Ecto neural progenitor cell (in vitro differentiated cells): ENCODE measurements around the gene CFDP1.

Source experiments
- DNase-seq: peaks from one replicate; pipeline ENCODE4 v3.0.0-alpha.2; 2018; ENCODE audit warnings: low spot score

The CFDP1 gene

DNA sequence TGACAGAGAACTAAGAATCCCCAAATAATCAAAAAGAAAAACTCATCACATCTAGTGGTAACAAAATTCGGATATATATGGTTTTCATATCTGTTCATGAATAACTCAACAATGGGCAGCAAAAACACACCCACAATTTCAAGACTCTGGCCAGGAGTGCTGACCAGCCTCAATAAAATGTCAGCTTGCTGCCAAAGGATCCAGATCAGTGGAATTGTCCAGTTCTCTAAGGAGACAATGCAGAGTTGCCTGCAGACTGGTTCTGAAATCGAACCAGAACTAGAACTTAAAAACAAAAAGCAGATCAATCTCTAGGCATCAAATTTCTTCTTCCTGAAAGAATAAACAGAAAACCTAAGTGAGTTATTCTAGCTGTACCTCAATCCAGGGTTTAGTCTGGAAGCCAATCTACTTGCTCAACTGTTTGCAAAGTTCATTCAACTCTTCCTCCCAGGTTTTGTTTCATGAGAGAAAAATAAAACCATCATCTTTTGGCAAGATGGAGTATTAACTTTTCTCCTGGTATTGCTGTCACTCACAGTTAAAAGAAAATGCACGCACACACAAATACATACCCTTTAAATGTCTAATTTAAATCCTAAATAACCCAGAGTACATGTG, 61.0 kb downstream of the CFDP1 start:
- DNase-seq: no peak

DNA sequence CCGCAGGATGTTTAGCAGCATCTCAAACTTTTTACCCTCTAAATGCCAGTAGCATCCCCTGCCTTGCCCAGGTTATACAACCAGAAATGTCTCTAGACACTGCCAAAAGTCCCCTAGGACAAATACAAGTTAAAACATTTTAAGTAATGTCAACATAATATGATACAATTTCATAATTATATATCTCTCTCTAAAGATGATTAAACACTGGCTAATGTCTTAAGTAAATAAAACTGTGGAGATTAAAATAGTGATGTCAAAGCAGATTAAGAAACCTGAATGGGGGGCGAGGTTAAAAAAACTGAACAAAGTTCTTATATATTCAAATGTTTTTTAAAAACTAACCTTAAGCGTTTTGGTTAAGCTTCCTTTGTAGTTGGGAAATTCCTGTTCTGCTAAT, 62.1 kb downstream of the CFDP1 start:
- no peak for DNase-seq

DNA sequence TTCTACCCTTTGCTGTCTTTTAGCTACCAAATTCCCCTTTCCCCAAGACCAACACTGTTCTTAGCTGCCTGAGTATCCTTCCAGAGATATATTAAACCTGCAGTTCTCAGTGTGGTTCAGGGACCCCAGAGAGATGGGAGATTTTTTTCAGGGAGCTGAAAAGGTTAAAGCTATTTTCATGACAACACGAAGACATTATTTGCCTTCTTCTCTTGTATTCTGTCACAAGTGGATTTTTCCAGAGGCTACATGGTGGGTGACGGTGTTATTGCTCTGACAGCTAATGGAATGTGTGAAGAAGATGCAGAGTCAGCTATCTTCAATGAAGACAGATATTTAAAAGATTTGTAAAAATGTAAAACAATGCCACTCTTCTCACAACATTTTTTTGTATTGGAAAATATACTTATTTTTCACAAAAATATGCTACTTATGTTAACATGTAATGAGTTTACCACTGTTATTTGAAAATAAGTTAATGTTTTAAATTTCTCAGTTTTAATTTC, 69.0 kb downstream of the CFDP1 start:
- DNase-seq: no peak

DNA sequence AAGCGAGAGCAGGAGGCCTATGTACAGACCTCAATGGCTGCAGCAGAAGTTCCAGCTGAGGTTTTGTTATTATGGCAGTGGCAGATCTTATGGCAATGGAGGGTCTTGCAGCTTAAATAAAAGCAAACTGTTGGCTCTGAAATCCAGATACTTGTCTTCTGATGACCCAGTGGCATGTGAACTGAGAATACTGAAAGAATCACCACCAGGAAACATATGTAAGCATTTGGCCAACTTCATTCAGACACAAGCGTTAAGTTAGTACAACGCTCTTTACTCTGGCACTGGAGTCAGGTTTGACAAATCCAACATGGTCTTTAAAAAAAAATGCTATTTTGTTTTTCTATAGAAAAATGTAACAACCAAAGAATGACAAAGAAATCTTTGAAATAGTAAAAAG, 70.5 kb downstream of the CFDP1 start:
- DNase-seq: no peak

DNA sequence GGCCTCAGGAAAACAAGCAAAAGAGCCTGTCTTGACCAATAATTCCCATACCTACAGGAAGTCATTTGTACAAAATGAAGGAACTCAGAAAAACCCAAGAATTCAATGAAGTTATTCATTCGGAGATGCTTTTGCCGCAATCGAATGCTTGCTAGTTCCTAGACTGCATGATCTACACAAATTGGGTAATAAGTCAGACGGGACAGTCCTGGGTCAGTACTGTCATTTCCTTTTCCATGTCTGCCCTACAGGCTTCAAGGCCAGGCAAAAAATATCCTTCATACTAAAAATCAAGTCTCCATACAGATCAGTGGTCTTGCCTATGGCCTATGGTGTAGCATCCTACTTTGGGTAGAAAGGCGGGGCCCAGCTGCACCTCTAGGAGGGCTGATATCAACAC, 71.4 kb downstream of the CFDP1 start:
- no peak for DNase-seq

DNA sequence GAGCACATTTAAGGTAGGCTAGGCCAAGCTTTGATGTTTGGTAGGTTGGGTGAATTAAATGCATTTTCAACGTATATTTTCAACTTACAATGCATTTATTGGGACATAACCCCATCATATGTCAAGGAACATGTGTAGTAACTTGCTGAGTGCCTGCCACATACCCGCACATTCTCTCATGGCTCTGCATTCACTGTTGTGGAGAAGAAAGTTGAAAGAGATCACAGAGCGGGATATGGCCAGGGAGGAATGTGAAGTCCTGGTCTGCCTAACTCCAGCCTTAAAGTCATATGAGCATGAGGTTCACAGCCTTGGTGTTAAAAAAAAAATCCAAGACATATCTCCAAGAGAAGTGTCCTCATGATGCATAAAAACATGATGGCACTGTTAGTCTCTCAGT, 79.1 kb downstream of the CFDP1 start:
- DNase-seq: no peak

DNA sequence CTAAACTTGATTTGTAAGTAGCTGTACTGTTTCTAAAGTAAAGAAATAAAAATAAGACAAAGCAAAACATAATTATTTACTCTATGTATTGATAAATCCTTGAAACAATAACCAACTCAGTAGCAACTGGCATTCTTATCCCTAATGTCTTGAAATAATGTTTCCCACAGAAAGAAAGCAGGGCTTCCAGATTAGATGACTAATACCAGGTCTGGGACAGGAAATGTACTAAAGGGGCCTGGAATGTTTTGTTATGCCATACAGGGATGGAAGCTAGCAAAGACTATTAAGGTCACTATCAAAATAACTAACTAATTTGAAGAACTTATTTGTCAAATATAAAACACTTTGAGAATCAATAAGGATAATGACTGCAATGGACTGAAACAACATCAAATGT, 82.1 kb downstream of the CFDP1 start:
- no peak for DNase-seq

DNA sequence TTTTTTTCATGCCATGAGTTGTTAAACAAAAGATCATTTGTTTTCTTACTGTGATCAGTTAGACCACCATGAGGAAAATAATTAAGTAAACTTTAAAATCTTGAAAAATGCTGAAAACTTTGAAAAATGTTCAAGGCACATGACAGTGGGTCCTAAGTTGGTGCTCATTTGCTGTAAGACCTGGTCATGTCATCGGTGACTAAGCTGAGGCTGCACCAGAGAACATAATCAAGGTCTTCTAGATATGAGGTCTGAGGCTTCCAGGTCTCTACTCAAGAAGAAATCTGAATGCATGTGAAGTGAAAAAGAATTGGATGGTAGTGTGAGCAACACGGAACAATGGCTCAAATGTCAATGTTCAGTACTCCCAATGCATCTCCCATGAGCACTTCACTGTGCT, 87.6 kb downstream of the CFDP1 start:
- no peak for DNase-seq

DNA sequence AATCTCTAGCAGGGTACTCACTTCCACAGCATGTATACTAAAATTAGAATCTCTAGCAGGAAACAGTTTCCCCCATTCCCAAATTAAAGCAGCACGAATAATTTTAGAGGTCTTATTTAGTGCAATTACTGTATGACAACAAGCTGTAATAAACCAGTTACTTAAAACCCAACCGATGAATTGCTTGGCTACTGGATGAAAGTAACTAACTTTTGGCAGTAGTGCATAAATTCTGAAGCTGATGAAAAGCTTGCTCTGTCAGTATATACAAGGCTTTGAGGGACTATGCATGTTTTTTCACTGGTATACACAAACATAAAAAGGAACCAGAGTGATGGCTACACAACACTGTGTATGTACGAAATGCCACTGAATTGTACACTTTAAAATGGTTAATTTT, 89.4 kb downstream of the CFDP1 start:
- no peak for DNase-seq

DNA sequence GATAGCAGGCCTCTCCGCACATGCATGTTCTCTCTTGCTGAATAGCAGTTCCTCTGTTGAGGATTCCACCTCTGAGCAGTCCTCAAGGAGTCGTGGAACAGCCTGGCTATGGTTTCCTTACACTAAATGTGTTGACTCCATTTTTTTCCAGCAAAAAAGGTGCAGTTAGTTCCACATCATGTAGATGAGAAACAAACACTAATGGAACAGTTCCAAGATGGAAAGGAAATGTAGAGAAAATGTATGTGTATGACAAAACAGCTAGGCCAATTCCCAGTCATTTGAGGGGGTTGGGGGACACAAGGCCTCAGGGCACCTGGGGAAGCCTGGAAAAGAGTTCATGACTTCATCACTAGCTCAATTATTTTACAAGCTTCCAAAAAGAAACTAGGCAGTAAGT, 90.0 kb downstream of the CFDP1 start:
- DNase-seq: no peak

DNA sequence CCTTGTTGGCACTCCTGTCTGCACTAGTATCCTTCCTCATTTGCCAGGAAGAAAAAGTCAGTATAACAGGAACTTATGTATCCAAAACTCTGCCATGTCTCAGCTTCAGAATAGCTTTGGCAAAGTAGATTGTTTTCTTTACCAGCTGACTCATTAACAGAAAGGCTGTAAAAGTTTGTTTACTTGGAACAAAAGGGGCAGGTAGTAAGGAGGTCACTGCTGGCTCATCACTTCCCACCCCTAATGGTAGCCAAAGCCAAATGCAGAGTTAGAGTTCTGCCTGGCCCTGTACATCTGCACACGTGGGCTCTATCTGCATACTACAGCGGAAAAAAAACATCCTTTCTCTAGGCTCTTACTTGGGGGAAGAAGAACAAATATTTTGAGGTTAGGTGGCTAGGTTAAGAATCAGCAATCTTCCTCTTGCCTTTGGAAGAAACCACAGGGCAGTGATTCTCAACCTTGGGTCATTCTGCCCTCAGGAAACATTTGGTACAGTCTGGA, 90.9 kb downstream of the CFDP1 start:
- no peak for DNase-seq

DNA sequence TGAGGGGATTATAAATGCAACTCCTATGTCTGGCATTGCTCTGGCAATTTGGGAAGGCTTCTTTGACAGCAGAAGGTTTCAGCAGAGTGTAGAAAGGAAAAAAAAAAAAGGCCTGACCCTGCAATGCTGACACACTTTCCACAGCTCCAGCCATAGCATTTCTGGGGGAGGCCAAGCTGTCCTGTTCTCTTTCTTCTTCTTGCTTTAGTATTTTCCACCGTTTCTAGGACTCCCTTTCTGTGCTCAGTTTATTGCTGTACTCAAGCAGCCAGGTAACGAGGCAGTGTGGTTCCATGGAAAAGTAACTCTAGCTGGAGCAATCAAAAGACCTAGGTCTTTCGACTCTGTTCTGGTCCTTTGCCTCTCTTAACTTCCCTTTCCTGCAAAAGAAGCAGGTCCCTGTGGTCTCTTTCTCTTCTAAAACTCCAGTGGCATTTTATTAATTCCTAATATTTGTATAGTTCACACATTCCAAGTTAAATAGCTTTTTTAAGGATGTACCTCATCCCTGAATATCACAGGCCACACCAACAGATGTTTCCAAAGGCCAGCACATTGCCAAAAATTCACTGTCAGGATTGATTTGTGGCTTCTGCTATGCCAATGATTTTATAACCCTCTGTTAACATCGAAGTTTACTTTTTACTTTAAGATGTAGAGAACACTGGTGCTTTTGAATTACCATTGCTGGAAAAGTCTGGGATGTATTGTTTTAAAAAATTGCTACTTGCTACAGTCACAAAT, 91.6 kb downstream of the CFDP1 start:
- DNase-seq: no peak

DNA sequence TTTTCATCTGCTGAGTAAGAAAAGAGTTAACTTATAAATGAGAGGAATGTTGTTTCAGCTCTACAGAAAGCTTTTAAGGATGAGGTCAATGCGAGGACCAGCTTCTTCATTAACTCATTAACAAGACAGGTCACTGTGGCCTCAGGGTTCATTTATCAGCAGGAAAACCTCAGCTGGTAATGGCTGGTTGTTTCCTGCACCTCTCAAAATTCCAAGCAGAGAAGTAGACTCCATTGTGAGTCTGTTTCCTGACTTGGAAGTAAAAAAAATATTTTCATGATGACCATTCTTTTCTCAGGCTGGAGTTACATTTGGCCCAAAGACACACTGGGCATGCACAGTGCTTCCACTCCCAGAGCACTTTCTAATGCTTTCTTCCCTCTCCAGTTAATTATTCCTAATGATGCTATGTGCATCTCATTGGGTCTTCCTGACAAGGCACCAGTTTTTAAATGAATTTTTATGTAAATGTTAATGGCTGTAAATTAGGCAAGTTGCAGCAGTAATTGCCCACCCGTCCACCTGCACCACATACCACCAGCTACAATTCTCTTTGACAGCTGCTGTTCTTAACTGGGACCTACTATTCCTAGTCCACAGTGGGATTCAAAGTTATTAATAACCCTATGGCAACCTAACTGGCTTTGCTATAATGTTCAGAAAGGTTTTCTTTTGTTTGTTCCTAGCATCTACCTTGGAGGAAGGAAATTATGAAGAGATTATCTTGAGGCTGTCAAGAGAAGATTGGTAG, 92.4 kb downstream of the CFDP1 start:
- no peak for DNase-seq

DNA sequence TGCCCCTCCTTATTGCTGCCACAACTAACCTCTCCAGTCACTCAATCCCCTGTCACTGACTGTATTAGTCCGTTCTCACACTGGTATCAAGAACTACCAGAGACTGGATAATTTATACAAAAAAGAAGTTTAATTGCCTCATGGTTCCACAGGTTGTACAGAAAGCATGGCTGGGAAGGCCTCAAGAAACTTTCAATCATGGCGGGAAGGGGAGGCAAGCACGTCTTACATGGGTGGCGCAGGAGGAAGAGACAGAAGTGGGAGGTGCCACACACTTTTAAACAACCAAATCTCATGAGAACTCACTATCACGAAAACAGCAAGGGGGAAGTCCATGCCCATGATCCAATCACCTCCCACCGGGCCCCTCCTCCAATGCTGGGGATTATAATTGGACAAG, 95.9 kb downstream of the CFDP1 start:
- DNase-seq: no peak

DNA sequence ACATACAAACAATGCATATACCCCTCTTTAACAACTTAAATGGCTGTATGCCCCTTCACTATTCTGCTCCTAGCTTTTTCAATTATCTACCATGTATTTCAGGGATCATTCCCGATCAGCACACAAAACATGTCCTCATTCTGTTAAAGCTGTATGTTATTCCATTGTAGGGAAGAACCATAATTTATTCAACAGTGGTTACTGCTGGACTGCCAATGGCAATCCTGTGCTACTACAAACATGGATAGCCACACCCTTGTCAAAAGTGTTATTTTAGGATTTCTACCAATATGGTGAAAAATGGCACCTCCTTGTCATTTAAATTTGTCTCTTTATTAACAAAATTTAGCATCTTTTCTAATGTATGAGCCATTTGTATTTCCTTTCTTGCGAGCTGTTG, 96.8 kb downstream of the CFDP1 start:
- DNase-seq: no peak

DNA sequence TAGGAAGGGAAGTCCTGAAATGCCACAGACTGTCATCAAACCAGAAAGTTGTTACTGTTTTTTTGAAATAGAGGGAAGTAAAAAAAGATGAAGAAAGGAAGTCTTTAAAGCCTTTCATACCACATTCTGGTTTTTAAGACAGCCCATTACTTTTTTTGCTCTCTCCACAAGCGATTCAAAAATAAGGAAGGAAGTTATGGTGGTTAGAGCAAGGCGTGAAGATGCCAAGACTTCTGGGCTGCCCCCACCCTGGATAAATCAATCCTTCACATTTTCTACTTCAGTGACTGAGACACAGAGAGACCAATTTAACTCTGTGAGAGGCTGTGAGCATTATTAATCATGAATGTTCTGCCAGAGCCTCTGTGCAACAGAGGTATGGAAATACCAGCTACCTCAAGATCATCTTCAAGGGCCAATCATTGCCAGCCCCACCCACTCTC, 99.6 kb downstream of the CFDP1 start:
- no peak for DNase-seq

DNA sequence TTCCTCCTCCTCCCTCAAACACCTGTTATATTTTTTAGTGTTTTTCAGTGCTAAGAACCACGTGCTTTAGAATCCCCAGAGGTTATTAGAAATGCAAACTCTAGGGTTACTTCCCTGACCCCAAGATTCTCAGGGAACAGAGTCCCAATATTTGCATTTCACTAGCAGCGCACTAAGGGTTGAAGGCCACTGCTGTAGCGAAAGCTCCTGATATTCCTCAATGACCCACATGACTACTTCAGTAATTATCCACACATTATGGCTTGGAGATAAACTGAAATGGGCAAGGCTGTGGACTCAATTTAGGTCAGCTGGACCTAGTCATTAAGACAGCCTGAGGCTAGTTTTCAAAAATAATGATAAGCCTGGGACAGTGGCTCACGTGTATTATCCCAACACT, 103.4 kb downstream of the CFDP1 start:
- DNase-seq: no peak

DNA sequence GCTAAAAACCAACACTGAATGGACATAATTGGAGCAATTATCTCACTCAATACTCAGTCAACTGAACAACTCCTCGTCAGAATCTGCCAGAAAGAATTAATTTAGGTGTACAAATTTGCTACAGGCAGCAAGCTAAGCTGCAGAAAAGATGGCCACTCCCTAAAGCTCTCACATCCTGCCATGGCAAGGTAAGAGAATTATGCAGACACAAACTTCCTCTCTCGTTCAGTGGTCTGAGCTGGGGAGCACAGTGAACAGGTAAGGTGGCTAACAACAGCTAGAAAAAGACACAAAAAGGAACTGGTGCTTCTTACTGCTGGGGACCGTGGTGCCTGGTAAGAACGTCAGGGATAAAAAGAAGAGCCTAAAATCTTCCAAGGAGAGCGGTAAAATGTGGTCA, 107.0 kb downstream of the CFDP1 start:
- DNase-seq: no peak

DNA sequence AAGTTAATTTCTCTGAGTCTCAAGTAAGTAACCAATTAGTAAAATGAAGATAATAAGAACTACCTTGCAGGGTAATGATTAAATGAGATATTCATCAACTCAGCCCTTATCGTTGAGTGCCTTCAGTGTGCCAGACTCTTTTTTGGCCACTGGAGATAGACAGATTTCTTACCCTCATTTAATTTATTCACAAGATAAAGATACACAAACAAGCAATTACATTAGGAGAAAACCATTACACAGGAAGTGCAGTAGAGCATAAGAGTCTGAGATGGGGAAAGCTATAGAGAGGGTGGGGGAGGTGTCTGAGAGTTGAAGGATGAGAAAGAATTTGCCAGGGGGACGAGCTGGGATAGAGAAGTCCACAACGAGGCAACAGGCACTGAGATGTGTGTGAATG, 109.4 kb downstream of the CFDP1 start:
- DNase-seq: no peak

DNA sequence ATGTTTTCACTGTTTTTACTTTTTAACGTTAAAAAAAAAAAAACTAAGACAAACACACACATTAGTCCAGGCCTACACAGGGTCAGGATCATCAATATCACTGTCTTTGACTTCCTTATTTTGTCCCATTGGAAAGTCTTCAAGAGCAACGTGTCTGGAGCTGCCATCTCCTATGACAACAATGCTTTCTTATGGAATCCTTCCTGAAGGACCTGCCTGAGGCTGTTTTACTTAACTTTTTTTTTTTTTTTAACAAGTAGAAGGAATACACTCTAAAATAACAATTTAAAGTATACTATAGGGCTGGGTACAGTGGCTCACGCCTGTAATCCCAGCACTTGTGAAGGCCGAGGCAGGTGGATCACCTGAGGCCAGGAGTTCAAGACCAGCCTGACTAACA, 110.1 kb downstream of the CFDP1 start:
- DNase-seq: no peak

DNA sequence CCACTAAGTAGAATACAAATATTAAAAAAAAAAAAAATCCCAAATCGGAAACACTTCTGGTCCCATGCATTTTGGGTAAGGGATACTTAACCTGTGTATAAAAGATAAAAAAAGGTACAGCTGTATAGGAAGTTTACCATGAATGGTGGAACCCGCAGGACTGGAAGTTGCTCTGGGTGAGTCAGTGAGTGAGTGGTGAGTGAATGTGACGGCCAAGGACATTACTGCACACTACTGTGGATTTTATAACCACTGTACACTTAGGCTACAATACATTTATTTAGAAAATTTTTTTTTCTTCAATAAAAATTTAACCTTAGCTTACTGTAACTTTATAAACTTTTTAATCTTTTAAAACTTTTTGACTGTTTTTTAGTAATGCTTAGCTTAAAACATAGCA, 110.6 kb downstream of the CFDP1 start:
- no peak for DNase-seq

DNA sequence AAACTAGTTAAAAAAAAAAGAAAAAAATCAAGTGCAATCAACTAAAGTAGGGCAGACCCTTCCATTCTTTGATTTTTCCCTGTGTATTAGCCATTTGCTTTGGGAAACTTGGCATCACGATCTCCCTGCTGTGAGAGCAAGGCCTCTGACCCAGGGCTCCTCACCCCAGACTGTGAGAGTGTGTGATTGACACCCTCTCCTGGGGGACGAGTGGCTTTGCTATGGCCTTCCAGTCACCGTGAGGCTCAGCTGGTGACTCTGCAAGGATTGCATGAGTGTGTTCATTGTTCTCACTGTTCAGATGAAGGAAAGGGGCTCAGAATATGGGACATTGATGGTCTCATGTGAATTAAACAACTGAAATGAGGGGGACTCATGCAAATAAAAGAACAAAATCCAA, 112.9 kb downstream of the CFDP1 start:
- peak; percentile 68 for DNase-seq
